Bladder microvascular endothelial cell (primary cell): ENCODE data around the gene ZNF624. TPM values are rescaled to one million over a fixed set of nuclear protein-coding genes. Genes with fewer than 3 reads are reported as not detected.

Source experiments
- total RNA-seq: library from RNA; depleted of rRNA; stranded (reverse); fragments of >200 nt; gene quantifications from 2 replicates; pipeline ENCODE4 v1.2.3, GENCODE V29; 2014

ZNF624 gene
- 3.4 and 5.0 TPM in 2 replicates for total RNA-seq

GRCh38 chr17:16653367-16654041 is at the start of gene ZNF624:
Gene ZNF624, minus strand, starts transcription at chr17:16653850.

GRCh38 chr17:16689731-16690281 is 36.2 kb upstream of the ZNF624 start, which contains the start of gene CCDC144A:
Gene CCDC144A, plus strand, starts transcription at chr17:16690241. Its CDS starts 160 bp downstream, at chr17:16690401.

Other genes with a start within 250 kb of the ZNF624 start
- 15.2 and 30.8 TPM in 2 replicates for gene TRPV2, start 238.3 kb downstream of the ZNF624 start, total RNA-seq
- 0.81 and 4.5 TPM in 2 replicates for gene LRRC75A, start 161.7 kb downstream of the ZNF624 start, total RNA-seq
- 1.3 and 3.1 TPM in 2 replicates for gene ZNF287, start 84.6 kb downstream of the ZNF624 start, total RNA-seq
- 0.16 and 6.1 TPM in 2 replicates for gene CCDC144A, start 36.4 kb upstream of the ZNF624 start, total RNA-seq